ENCODE data around the gene INPP5D. TPM values are rescaled to one million over a fixed set of nuclear protein-coding genes. Genes with fewer than 3 reads are reported as not detected.

The INPP5D gene
- total RNA-seq, 2 experiments from 2014 or later = 157 to 163 TPM

DNA sequence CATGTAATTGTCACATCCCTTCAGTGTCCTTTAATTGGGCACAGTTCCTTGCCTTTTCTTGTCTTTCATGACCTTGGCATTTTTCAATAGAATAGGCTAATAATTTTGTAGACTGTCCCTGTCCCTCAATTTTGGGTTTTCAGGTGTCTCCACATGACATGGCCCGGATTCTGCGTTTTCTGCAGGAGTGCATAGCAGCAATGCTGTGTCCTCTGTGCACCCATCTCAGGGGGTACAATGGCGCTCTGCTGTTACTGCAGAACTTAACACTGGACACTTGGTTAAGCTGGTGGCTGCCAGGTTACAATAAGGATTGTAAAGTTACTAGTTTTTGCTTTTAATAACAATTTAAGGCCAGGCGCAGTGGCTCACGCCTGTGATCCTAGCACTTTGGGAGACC, 51.3 kb downstream of the INPP5D start:
- Mint-ChIP-seq H3K36me3 (ENCODE audit: low read depth) (peaks cover 13% of the 10 kb centered on the region), H3K4me3 (no peak overlapping the region), H3K27me3 (no peaks in the 10 kb centered on the region), H3K27ac (no peak overlapping the region), H3K4me1 (peaks cover 44% of the 10 kb centered on the region), H3K9me3 (no peaks in the 10 kb centered on the region)
- CTCF ChIA-PET = no interaction called here
- POLR2A ChIA-PET = no interaction called here
- DNase-seq = no peak

DNA sequence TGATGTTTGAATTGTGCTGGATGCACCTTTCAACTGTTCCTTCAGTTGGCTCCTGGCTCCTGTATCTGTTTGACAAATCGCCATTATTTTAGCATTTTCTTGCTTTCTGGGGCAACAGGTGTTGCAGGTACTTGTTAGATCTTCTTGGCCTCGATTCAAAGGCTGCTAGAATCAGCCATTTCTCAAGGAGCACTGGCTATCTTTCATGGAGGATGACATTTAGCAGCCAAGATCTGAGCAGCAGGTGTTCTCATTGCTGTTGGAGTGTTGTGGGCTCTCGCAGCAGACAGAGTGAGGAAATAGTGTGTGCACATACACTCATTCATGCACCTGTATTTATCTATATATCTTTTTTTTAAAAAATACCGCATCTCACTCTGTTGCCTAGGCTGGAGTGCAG, 52.2 kb downstream of the INPP5D start:
- Mint-ChIP-seq H3K9me3 (no peaks in the 10 kb centered on the region), H3K4me1 (peaks cover 49% of the 10 kb centered on the region), H3K27me3 (no peaks in the 10 kb centered on the region), H3K4me3 (no peak overlapping the region), H3K36me3 (ENCODE audit: low read depth) (peaks cover 15% of the 10 kb centered on the region), H3K27ac (no peak overlapping the region)
- ChIA-PET POLR2A (interaction anchor here (0.9 kb wide), 1 partner anchor 12 kb away, joined by 3 read pairs; no protein-coding TSS in a partner anchor), CTCF (no interaction called here)
- no peak for DNase-seq

DNA sequence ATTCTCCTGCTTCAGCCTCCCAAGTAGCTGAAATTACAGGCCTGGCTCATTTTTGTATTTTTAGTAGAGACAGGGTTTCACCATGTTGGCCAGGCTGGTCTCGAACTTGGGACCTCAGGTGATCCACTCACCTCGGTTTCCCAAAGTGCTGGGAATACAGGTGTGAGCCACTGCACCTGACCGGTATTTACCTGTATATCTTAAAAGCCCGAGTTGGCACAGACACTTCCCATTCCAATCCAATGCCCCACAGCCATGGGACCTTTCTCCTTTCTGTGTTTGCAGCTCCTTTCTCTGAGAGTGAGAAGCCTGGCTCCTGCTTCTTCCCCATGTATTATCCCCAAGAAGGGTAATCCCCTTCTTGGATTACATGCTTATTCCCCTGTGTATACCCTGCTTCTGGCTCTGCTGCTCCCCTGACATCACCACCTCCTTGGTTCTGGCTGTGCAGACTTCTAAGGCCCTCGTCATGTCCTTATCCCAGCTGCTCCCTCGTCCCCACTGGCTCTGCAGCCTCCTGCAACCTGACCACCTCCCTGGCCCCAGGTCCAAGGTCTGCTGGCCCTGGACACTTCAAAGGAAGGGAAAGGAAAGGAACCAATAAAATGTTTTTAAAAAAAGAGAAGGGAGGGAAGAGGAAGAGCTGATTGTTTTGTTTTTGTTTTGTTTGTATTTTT, 52.8 kb downstream of the INPP5D start:
- H3K27me3 Mint-ChIP-seq = no peaks in the 10 kb centered on the region
- no peak overlapping the region for H3K4me3 Mint-ChIP-seq
- H3K27ac Mint-ChIP-seq = no peak overlapping the region
- ChIA-PET CTCF (no interaction called here), POLR2A (interaction anchor here (0.9 to 1.2 kb wide), 2 partner anchors 12 to 19 kb away, joined by 3 read pairs; no protein-coding TSS in a partner anchor)
- H3K4me1 Mint-ChIP-seq = peaks cover 54% of the 10 kb centered on the region
- no peak for DNase-seq
- no peaks in the 10 kb centered on the region for H3K9me3 Mint-ChIP-seq
- H3K36me3 Mint-ChIP-seq (ENCODE audit: low read depth) = peaks cover 21% of the 10 kb centered on the region

DNA sequence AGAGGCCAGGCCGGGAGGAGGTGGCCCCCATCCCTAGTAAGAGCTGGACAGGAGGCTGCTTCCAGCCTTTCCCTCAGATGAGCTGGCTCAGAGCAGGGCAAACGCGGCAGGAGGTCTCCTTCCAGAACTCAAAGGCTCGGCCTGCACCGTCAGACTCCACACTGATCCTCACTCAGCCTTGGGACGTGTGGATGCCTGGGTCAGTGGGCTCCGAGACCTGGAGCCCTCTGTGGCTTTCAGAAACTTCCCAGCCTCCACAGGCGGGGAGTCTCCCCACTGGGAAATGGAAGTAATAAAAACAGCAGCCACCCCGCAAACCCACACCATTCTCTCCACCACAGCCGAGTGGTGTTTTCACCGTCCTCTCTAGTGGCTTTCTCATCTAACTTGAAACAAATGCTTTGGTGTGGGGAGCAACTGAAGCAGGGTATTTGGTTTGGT, 54.3 kb downstream of the INPP5D start:
- Mint-ChIP-seq H3K36me3 (ENCODE audit: low read depth) (peaks cover 34% of the 10 kb centered on the region), H3K4me3 (no peak overlapping the region), H3K27ac (no peak overlapping the region), H3K27me3 (no peaks in the 10 kb centered on the region), H3K9me3 (no peaks in the 10 kb centered on the region), H3K4me1 (peaks cover 57% of the 10 kb centered on the region)
- ChIA-PET CTCF (no interaction called here), POLR2A (interaction anchor here (1.2 kb wide), 1 partner anchor 18 kb away, joined by 3 read pairs; no protein-coding TSS in a partner anchor)
- DNase-seq = no peak

DNA sequence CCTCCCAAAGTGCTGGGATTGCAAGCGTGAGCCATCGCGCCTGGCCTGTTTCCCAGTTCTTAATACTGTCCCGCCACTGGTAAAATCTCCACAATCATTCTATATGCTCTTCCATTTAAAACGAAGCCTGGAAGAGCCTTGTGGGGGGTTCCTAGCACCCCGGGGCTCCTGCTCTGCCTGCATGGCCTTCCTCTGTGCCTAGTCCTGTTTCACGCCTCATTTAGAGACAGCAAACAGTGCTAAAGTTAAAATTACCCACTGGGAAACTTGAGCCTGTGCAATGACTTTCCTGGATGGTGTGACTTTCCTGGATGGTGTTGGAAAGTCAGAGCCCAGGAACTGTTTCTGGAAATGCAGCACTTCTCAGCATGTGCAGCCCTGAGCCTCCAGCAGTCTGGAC, 55.0 kb downstream of the INPP5D start:
- POLR2A ChIA-PET = no interaction called here

DNA sequence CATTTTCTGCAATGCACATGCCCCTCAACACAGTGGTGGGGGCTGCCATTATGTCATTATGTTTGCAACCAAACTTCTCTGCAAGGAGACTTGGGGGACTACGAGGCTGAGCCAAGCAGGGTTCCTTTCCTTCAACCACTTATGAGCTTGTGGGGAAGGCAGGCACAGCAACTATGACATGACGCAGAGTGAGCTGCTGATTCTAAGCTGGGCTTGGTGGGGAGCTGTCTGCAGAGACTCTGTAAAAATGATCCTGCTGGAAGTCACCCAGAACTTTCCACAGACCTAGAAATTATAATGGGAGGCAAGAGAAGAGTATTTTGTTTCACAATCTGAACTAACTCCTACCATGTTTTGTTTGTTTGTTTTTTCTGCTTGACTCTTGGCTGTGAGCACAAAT, 55.6 kb downstream of the INPP5D start:
- POLR2A ChIA-PET = interaction anchor here (0.6 kb wide), 1 partner anchor 27 kb away, joined by 3 read pairs; no protein-coding TSS in a partner anchor
- peaks cover 40% of the 10 kb centered on the region for H3K36me3 Mint-ChIP-seq (ENCODE audit: low read depth)
- no peaks in the 10 kb centered on the region for H3K27me3 Mint-ChIP-seq
- no peak for DNase-seq
- no peak overlapping the region for H3K4me3 Mint-ChIP-seq
- CTCF ChIA-PET = interaction anchor here (0.6 to 1.0 kb wide), 3 partner anchors 62 to 446 kb away, joined by 3 read pairs; no protein-coding TSS in a partner anchor
- no peak overlapping the region for H3K27ac Mint-ChIP-seq
- H3K9me3 Mint-ChIP-seq = no peaks in the 10 kb centered on the region
- peaks cover 60% of the 10 kb centered on the region for H3K4me1 Mint-ChIP-seq

More for the DNA sequence above, 55.0 kb downstream of the INPP5D start:
- DNase-seq = no peak
- H3K4me1 Mint-ChIP-seq = peaks cover 60% of the 10 kb centered on the region
- no peak overlapping the region for H3K4me3 Mint-ChIP-seq
- CTCF ChIA-PET = interaction anchor here (1.0 kb wide), 1 partner anchor 61 kb away, joined by 3 read pairs; no protein-coding TSS in a partner anchor
- no peaks in the 10 kb centered on the region for H3K27me3 Mint-ChIP-seq
- H3K9me3 Mint-ChIP-seq = no peaks in the 10 kb centered on the region
- H3K36me3 Mint-ChIP-seq (ENCODE audit: low read depth) = peaks cover 37% of the 10 kb centered on the region
- H3K27ac Mint-ChIP-seq = no peak overlapping the region

DNA sequence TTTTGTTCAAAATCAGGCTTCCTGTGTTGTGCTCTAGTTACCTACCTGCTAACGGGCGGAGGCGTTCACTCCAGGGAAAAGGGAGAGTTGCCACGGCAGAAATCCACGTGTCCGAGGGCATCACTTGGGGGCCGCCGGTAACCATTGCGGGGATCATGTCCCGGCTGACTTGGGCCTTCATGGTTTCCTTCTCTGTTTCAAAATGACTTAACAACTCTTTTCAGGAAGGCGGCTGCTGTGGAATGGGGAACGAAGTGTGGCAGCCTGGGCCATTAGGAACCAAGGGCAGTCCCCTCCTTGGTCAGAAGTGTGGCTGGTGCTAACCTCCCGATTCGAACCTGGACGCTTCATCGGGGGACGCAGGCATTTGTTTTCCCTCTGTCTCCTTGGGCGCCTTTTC, 56.8 kb downstream of the INPP5D start:
- H3K4me1 Mint-ChIP-seq = peaks cover 55% of the 10 kb centered on the region
- DNase-seq = no peak
- H3K4me3 Mint-ChIP-seq = no peak overlapping the region
- ChIA-PET CTCF (no interaction called here), POLR2A (no interaction called here)
- peaks cover 44% of the 10 kb centered on the region for H3K36me3 Mint-ChIP-seq (ENCODE audit: low read depth)
- no peaks in the 10 kb centered on the region for H3K9me3 Mint-ChIP-seq
- H3K27ac Mint-ChIP-seq = no peak overlapping the region
- no peaks in the 10 kb centered on the region for H3K27me3 Mint-ChIP-seq

DNA sequence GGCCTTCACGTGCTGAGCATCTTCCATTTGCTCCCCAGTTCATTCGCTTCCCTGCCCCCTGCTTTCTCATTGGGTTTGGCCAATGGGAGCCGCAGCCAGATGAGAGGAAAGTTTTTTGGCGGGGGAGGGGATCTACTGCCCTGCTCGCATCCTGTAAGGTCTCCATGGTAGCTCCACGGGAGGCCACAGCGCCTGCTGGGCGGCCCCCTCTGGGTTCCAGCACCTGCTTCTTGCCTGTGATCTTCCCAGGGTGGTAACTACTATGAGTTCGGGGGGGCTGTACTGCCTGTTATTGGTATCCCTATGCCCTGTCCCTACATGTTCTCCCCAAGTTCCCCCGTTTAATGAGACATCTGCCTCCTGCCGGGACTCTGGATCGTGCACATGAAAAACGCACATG, 57.2 kb downstream of the INPP5D start:
- POLR2A ChIA-PET = interaction anchor here (1.4 kb wide), 1 partner anchor 9 kb away, joined by 3 read pairs; no protein-coding TSS in a partner anchor
- H3K4me1 Mint-ChIP-seq = peaks cover 54% of the 10 kb centered on the region
- H3K9me3 Mint-ChIP-seq = no peaks in the 10 kb centered on the region
- CTCF ChIA-PET = no interaction called here
- no peaks in the 10 kb centered on the region for H3K27me3 Mint-ChIP-seq
- no peak for DNase-seq
- no peak overlapping the region for H3K27ac Mint-ChIP-seq
- peaks cover 48% of the 10 kb centered on the region for H3K36me3 Mint-ChIP-seq (ENCODE audit: low read depth)
- no peak overlapping the region for H3K4me3 Mint-ChIP-seq

DNA sequence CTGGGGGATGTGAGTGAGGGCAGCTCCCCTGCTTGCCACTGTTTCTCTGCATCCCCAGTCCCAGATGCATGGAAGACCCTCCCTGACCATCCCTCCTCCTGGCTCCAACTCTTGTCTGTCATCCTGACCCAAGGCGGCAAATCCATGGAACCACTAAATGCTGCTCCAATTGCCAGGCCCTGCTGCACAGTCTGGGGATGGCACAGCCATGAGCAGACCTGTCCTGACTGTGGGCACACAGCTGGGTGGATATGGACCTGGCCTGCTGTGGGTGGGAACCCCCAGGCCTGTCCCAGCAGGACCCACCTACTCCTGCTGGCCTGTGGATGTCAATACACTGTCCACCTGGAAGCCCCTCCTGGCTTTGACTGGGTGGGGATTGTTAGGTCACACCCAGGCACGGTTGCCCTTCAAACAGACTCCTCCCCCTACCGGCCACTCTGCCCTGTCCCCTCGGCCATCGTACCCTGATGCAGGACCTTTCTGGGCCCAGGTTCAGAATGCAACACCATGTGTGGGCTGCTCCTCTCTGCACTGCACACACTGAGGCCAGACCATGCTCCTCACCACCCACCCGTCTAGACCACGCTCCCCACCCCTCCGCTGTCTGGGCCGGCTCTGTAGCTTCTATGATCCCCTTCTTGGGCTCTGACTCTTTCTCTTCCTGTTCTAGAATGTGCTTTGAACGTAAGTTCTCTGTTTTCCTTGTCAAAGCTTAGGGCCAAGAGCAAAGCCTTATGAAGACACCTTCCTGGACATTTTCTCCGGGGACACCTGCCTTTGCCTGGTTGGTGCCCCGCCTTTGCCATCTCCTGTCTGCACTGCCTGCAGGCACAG, 57.9 kb downstream of the INPP5D start:
- Mint-ChIP-seq H3K9me3 (no peaks in the 10 kb centered on the region), H3K27me3 (no peaks in the 10 kb centered on the region), H3K36me3 (ENCODE audit: low read depth) (peaks cover 55% of the 10 kb centered on the region), H3K4me1 (peaks cover 52% of the 10 kb centered on the region), H3K4me3 (no peak overlapping the region), H3K27ac (no peak overlapping the region)
- no peak for DNase-seq
- ChIA-PET POLR2A (interaction anchor here (1.4 kb wide), 1 partner anchor 10 kb away, joined by 3 read pairs; no protein-coding TSS in a partner anchor), CTCF (no interaction called here)

DNA sequence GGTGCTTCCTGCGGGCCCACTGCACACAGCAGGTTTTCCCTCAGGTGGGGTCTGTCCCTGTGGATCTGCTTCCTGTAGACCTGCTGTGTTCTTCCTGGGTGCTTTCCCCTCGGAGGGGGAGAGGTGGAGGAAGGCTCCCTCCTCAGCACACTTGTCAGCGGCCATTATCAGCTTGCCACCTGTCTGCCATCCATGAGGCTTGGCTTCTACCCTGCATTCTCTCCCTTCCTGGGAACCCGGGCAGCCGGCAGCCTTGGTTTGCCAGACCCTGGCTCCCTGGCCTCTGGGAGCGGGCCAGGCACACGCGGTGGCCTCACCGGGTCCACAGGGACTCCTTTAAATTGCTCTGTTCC, 58.5 kb downstream of the INPP5D start:
- CTCF ChIA-PET = no interaction called here
- DNase-seq = no peak
- Mint-ChIP-seq H3K36me3 (ENCODE audit: low read depth) (peaks cover 58% of the 10 kb centered on the region), H3K27ac (peak overlapping the region; percentile 8), H3K4me3 (no peak overlapping the region), H3K4me1 (peaks cover 47% of the 10 kb centered on the region), H3K27me3 (no peaks in the 10 kb centered on the region), H3K9me3 (no peaks in the 10 kb centered on the region)
- POLR2A ChIA-PET = interaction anchor here (1.4 kb wide), 1 partner anchor 11 kb away, joined by 3 read pairs; no protein-coding TSS in a partner anchor

DNA sequence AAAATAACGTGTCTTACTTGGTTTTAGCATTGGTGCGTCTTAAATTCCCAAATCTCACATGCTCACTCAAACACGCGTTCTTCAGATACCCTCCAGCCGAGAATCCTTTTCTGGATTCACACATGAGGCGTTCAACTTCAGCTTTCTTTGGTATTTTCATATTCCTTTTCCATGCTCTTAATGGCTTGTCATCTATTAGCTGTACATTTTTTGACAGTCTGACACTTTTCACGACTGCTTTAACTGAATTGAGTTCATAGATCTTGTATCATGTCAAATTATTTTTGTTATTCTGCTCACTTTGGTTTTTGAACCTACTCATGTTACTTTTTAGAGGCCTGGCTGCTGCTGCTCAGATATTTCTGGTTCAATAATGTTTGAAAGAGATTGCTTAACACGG, 59.0 kb downstream of the INPP5D start:
- Mint-ChIP-seq H3K4me3 (no peak overlapping the region), H3K4me1 (peaks cover 45% of the 10 kb centered on the region), H3K27ac (no peak overlapping the region), H3K36me3 (ENCODE audit: low read depth) (peaks cover 59% of the 10 kb centered on the region), H3K9me3 (no peaks in the 10 kb centered on the region), H3K27me3 (no peaks in the 10 kb centered on the region)
- CTCF ChIA-PET = no interaction called here
- POLR2A ChIA-PET = no interaction called here
- DNase-seq = no peak

DNA sequence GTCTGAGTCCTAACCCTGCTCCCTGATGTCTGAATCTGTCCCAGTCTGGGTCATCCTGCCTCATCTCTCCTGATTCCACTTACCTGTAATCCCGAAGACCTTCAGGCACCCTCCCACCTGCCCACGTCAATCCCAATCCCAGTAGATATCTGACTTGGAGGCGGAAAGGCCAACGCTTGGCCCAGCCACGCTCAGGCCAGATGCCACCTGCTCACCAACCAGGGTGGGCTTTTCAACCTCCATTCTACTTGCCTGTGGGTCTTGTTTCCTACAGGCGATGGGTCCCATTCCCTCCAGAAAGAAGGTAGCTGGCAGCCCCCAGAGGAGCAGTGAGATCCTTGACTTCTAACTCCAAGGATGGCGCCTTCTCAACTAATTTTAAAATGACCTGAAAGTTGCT, 59.7 kb downstream of the INPP5D start:
- Mint-ChIP-seq H3K27ac (no peak overlapping the region), H3K27me3 (no peaks in the 10 kb centered on the region)

DNA sequence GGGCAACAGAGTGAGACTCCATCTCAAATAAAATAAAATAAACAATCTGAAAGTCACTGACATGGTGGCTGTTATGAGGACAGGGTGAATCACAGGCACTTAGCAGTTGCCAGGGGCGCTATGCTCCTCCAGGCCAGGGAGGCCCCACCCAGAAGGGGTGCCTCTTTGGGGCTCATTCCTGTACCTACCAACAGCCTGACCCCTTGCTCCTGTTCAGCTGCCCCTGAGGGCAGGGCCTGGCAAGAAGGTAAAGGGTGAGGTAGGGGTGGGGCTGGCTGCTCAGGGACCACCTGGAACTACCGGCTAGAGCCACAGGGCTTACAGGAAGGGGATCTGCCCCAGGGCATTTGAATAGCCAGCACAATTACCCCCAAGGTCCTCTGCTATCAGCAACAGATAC, 60.3 kb downstream of the INPP5D start:
- peaks cover 36% of the 10 kb centered on the region for H3K4me1 Mint-ChIP-seq

More for the DNA sequence above, 59.7 kb downstream of the INPP5D start:
- no peaks in the 10 kb centered on the region for H3K9me3 Mint-ChIP-seq
- ChIA-PET POLR2A (no interaction called here), CTCF (no interaction called here)
- DNase-seq = no peak
- H3K4me3 Mint-ChIP-seq = no peak overlapping the region
- peaks cover 61% of the 10 kb centered on the region for H3K36me3 Mint-ChIP-seq (ENCODE audit: low read depth)
- H3K4me1 Mint-ChIP-seq = peaks cover 41% of the 10 kb centered on the region

More for the DNA sequence above, 60.3 kb downstream of the INPP5D start:
- CTCF ChIA-PET = no interaction called here
- Mint-ChIP-seq H3K4me3 (no peak overlapping the region), H3K9me3 (no peaks in the 10 kb centered on the region), H3K36me3 (ENCODE audit: low read depth) (peaks cover 64% of the 10 kb centered on the region), H3K27me3 (no peaks in the 10 kb centered on the region), H3K27ac (no peak overlapping the region)
- POLR2A ChIA-PET = no interaction called here
- DNase-seq = no peak
